WTC11 (cell line): Measurements from ENCODE around the gene SNAP29.

ENCODE experiments used
- CTCF ChIP-seq: fragments of 200-600 bp; IDR thresholded peaks from 2 replicates; pipeline ENCODE4 v1.8.0; 2022; ENCODE audit warnings: antibody characterized with exemption
- TCF7 ChIP-seq: sonication (generic); formaldehyde crosslinking; IDR thresholded peaks from 2 replicates; pipeline ENCODE4 v1.8.0; 2022; ENCODE audit warnings: mild to moderate bottlenecking, low read depth, missing genetic modification reagents, moderate library complexity
- ZBTB21 ChIP-seq: sonication (generic); formaldehyde crosslinking; IDR thresholded peaks from 2 replicates; pipeline ENCODE4 v1.8.1; 2023; ENCODE audit warnings: mild to moderate bottlenecking, missing genetic modification reagents, borderline replicate concordance
- TF ChIP-seq, protein P1 (sequence below): sonication (generic); formaldehyde crosslinking; IDR thresholded peaks from 2 replicates; pipeline ENCODE4 v1.8.1; 2022; ENCODE audit warnings: missing genetic modification reagents, borderline replicate concordance
- TF ChIP-seq, protein P2 (sequence below): sonication (generic); formaldehyde crosslinking; IDR thresholded peaks from 2 replicates; pipeline ENCODE4 v1.8.0; 2022; ENCODE audit warnings: missing genetic modification reagents

DNA sequence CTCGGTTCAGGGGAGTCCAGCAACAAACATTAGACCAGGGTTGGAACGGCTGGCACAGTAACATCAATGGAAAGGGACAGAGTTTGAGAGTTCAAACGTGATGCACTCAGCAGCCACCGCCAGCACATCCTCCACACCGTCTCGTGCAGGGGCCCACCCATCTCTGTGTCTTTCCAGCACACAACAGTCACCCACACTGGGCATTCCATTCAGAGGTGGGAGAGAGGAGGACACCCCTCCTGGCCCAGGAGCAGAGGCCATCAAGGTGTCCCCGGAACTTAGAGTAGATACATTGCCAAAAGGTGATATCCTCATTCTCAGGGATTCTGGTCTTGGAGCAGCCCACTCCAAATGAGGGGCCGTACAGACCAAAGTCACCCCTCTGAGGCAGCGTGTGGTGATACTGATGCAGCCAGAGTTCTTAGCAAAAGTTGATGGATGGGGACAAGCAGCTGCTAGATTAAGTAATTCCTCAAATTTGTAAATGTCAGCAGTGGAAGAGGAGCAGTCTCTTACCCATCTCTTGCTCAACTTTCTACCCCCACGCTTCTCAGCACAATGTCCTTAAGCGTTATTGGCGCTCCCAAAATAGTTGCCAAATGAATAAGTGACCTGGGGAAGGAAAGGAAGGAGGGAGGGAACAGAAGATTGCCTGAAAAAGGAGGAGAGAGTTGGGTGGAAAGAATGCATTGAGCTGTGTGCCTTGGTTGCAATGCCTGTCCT, 5.5 kb downstream of the SNAP29 start:
- TF ChIP-seq CTCF, result no peak
- TF ChIP-seq TCF7 (CRISPR knock-in tag), result no peak
- TF ChIP-seq, protein P1, sequence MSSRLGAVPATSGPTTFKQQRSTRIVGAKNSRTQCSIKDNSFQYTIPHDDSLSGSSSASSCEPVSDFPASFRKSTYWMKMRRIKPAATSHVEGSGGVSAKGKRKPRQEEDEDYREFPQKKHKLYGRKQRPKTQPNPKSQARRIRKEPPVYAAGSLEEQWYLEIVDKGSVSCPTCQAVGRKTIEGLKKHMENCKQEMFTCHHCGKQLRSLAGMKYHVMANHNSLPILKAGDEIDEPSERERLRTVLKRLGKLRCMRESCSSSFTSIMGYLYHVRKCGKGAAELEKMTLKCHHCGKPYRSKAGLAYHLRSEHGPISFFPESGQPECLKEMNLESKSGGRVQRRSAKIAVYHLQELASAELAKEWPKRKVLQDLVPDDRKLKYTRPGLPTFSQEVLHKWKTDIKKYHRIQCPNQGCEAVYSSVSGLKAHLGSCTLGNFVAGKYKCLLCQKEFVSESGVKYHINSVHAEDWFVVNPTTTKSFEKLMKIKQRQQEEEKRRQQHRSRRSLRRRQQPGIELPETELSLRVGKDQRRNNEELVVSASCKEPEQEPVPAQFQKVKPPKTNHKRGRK (CRISPR knock-in tag), result no peak
- no peak for TF ChIP-seq ZBTB21 (CRISPR knock-in tag)
- TF ChIP-seq, protein P2, sequence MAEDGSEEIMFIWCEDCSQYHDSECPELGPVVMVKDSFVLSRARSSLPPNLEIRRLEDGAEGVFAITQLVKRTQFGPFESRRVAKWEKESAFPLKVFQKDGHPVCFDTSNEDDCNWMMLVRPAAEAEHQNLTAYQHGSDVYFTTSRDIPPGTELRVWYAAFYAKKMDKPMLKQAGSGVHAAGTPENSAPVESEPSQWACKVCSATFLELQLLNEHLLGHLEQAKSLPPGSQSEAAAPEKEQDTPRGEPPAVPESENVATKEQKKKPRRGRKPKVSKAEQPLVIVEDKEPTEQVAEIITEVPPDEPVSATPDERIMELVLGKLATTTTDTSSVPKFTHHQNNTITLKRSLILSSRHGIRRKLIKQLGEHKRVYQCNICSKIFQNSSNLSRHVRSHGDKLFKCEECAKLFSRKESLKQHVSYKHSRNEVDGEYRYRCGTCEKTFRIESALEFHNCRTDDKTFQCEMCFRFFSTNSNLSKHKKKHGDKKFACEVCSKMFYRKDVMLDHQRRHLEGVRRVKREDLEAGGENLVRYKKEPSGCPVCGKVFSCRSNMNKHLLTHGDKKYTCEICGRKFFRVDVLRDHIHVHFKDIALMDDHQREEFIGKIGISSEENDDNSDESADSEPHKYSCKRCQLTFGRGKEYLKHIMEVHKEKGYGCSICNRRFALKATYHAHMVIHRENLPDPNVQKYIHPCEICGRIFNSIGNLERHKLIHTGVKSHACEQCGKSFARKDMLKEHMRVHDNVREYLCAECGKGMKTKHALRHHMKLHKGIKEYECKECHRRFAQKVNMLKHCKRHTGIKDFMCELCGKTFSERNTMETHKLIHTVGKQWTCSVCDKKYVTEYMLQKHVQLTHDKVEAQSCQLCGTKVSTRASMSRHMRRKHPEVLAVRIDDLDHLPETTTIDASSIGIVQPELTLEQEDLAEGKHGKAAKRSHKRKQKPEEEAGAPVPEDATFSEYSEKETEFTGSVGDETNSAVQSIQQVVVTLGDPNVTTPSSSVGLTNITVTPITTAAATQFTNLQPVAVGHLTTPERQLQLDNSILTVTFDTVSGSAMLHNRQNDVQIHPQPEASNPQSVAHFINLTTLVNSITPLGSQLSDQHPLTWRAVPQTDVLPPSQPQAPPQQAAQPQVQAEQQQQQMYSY (CRISPR knock-in tag), result no peak
